ENCODE data around the gene THBS4.

The THBS4 gene

DNA sequence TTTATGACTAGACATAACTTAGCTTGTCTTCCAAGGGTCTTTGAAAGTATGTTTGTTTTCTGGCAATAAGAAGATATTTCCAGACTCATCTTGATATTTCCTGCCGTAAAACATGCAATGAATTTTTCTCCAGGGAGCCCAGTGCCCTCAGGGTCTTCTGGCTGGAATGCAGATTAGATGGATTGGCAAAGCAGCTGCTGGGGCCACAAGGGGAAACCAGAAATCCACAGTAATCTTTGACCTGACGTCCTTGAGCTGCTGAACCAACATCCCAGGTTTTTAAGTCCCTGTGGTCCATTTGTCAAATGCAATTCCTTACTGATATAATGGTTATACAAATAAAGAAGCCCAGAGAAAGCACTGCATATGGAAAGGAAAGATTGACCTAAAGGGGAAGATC lies 93.0 kb downstream of the THBS4 start:
- WGBS, 2 experiments, result 38 to 45% methylated on average over 2 of the region's 2 CpGs
- Histone ChIP-seq H3K27me3 (ENCODE audit: control insufficient read depth, insufficient read depth, low read length, poor library complexity, severe bottlenecking) (no peaks in the 10 kb centered on the region), H3K4me1 (ENCODE audit: control insufficient read depth, insufficient read depth, low read length) (no peaks in the 10 kb centered on the region), H3K4me3 (ENCODE audit: insufficient read depth, low read depth, low read length) (no peak overlapping the region), H3K9me3 (ENCODE audit: control insufficient read depth, low read length) (no peaks in the 10 kb centered on the region), H3K36me3 (ENCODE audit: control insufficient read depth, insufficient read depth, low read length) (no peaks in the 10 kb centered on the region), H3K27ac (ENCODE audit: insufficient read depth, low read depth, low read length, poor library complexity, severe bottlenecking) (no peak overlapping the region)

DNA sequence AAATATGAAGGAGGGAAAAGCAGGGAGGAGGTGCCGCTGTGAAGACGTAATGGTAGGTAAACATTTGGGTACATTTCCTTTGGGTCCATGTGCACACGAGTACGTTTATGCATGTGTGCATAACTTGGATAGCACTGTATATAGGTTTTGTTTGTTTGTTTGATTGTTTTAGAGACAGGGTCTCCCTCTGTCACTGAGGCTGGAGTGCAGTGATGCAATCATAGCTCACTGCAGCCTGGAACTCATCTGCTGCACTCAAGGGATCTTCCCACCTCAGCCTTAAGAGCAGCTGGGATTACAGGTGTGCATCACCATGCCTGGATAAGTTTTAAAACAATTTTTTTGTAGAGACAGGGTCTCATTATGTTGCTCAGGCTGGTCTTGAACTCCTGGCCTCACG lies 94.0 kb downstream of the THBS4 start:
- Histone ChIP-seq H3K4me1 (ENCODE audit: control insufficient read depth, insufficient read depth, low read length) (no peaks in the 10 kb centered on the region), H3K4me3 (ENCODE audit: insufficient read depth, low read depth, low read length) (no peak overlapping the region), H3K27ac (ENCODE audit: insufficient read depth, low read depth, low read length, poor library complexity, severe bottlenecking) (no peak overlapping the region), H3K27me3 (ENCODE audit: control insufficient read depth, insufficient read depth, low read length, poor library complexity, severe bottlenecking) (no peaks in the 10 kb centered on the region), H3K36me3 (ENCODE audit: control insufficient read depth, insufficient read depth, low read length) (no peaks in the 10 kb centered on the region), H3K9me3 (ENCODE audit: control insufficient read depth, low read length) (no peaks in the 10 kb centered on the region)
- 94 to 95% methylated on average over 5 of the region's 5 CpGs for WGBS, 2 experiments
